ENCODE data around the gene NDUFA11. TPM values are rescaled to one million over a fixed set of nuclear protein-coding genes. Genes with fewer than 3 reads are reported as not detected.

Gene NDUFA11
- total RNA-seq, 1 experiment from 2014 or later = 169 TPM

GRCh38 chr19:5917431-5918107, 14.0 kb upstream of the NDUFA11 start:
- CTCF ChIA-PET = no interaction called here

DNA sequence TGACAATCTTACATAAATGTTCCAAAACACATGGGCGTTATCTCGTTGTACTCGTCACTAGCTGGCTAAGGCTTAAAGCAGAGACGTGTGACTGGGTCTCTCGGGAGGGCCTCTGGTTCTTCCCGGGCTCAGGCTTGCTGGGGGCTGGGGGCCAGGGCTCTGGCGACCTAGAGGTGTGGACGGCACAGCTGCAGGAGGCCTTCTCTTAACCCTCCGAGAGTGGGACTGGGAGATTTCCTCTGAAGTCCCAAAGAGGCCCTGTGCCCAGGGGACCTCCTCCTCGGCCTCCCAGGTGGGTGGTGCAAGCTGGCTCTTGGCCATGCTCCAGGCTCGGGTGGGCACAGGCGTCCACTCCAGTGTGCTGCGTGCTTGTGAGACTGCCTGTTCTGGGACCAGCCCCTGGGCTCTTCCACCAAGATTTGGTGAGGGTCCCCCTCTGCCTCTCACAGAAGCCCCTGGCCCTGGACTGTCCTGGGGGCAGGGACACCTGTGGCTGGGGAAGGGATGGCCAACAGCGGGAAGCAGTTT, 12.7 kb upstream of the NDUFA11 start:
- BruUV-seq (replicated peaks) = no TSS peak
- intact Hi-C loops (cut with micrococcal nuclease; ENCODE audit: unreplicated experiment) = no loop called here
- Histone ChIP-seq H3K4me2 (peak overlapping the region; percentile 86), H3K4me1 (replicated peaks; ENCODE audit: insufficient read depth) (peaks cover 24% of the 10 kb centered on the region), H3K9me2 (ENCODE audit: insufficient read depth) (no peaks in the 10 kb centered on the region), H3K27ac (no peak overlapping the region), H3K79me2 (ENCODE audit: low read depth) (no peaks in the 10 kb centered on the region), H3K27me3 (ENCODE audit: insufficient read depth, low read depth) (no peaks in the 10 kb centered on the region), H3K4me3 (0 out of 2 replicates have a peak overlapping the region, but pooled peaks have one; percentile 61), H4K20me1 (ENCODE audit: insufficient read depth) (no peaks in the 10 kb centered on the region), H3K9me3 (ENCODE audit: insufficient read depth, low read depth) (no peaks in the 10 kb centered on the region), H3F3A (ENCODE audit: insufficient read depth, low read depth) (no peaks in the 10 kb centered on the region; the same call in none of the 2 replicates), H3K36me3 (ENCODE audit: low read depth) (no peaks in the 10 kb centered on the region), H2AFZ (no peak overlapping the region)
- no peak for TF ChIP-seq CTCF (conservative IDR thresholded peaks at IDR 0.05)
- no peak for TF ChIP-seq EZH2 (IDR thresholded peaks at IDR 0.05; ENCODE audit: low read depth)
- DNase-seq = no peak
- ChIA-PET POLR2A (ENCODE audit: unreplicated experiment) (no interaction called here), CTCF (no interaction called here)

More at GRCh38 chr19:5917431-5918107, 14.0 kb upstream of the NDUFA11 start:
- Histone ChIP-seq H3K27ac (no peak overlapping the region), H3K9me2 (ENCODE audit: insufficient read depth) (no peaks in the 10 kb centered on the region), H3K9me3 (ENCODE audit: insufficient read depth, low read depth) (no peaks in the 10 kb centered on the region), H3F3A (ENCODE audit: insufficient read depth, low read depth) (no peaks in the 10 kb centered on the region; the same call in none of the 2 replicates), H3K4me1 (replicated peaks; ENCODE audit: insufficient read depth) (peaks cover 24% of the 10 kb centered on the region), H2AFZ (no peak overlapping the region), H3K36me3 (ENCODE audit: low read depth) (no peaks in the 10 kb centered on the region), H3K79me2 (ENCODE audit: low read depth) (no peaks in the 10 kb centered on the region), H3K27me3 (ENCODE audit: insufficient read depth, low read depth) (no peaks in the 10 kb centered on the region), H4K20me1 (ENCODE audit: insufficient read depth) (no peaks in the 10 kb centered on the region), H3K4me3 (no peak overlapping the region), H3K4me2 (no peak overlapping the region)
- intact Hi-C loops (cut with micrococcal nuclease; ENCODE audit: unreplicated experiment) = no loop called here
- DNase-seq = no peak
- BruUV-seq (replicated peaks) = no TSS peak
- POLR2A ChIA-PET (ENCODE audit: unreplicated experiment) = no interaction called here
- TF ChIP-seq CTCF (conservative IDR thresholded peaks at IDR 0.05) = no peak
- no peak for TF ChIP-seq EZH2 (IDR thresholded peaks at IDR 0.05; ENCODE audit: low read depth)

DNA sequence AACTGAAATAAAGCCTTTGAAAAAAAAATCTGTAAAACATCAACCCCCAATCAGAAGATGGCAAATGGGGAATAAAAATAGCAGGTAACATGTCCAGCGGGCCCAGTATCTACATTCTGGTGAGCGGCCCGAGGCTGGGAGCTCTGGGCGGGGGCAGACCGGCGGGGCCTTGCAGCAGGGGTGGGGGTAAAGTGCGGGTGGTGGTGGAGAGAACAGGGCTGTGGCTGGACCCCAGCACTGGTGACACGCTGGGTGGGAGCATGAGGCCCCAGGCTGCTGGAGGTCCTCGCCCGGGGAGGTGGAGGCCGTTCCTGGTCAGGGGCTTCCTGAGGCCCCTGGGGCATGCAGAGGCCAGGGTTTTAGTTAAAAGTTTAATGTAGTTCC, 12.2 kb upstream of the NDUFA11 start:
- ChIA-PET POLR2A (ENCODE audit: unreplicated experiment) (interaction anchor here (0.6 kb wide), 1 partner anchor 196 kb away, joined by 3 read pairs; the partner anchor contains the start of gene CATSPERD), CTCF (no interaction called here)
- Histone ChIP-seq H3K36me3 (ENCODE audit: low read depth) (no peaks in the 10 kb centered on the region), H3K9me3 (ENCODE audit: insufficient read depth, low read depth) (no peaks in the 10 kb centered on the region), H3K9me2 (ENCODE audit: insufficient read depth) (no peaks in the 10 kb centered on the region), H4K20me1 (ENCODE audit: insufficient read depth) (no peaks in the 10 kb centered on the region), H3K4me1 (replicated peaks; ENCODE audit: insufficient read depth) (peaks cover 24% of the 10 kb centered on the region), H3K27me3 (ENCODE audit: insufficient read depth, low read depth) (no peaks in the 10 kb centered on the region), H3K79me2 (ENCODE audit: low read depth) (no peaks in the 10 kb centered on the region), H3K4me2 (peak overlapping the region; percentile 86), H3K4me3 (peak overlapping the region; percentile 61), H3F3A (ENCODE audit: insufficient read depth, low read depth) (no peaks in the 10 kb centered on the region; the same call in none of the 2 replicates), H2AFZ (no peak overlapping the region), H3K27ac (peak overlapping the region; percentile 52; the same call in 1 of the 2 replicates)
- intact Hi-C loops (cut with micrococcal nuclease; ENCODE audit: unreplicated experiment) = no loop called here
- TF ChIP-seq CTCF (conservative IDR thresholded peaks at IDR 0.05) (no peak), EZH2 (IDR thresholded peaks at IDR 0.05; ENCODE audit: low read depth) (no peak)
- DNase-seq = no peak
- no TSS peak for BruUV-seq (replicated peaks)

All from PC-9 (cell line).